SIG-M5 (cell line): ENCODE measurements around the gene ANTXRL.
A peak's percentile ranks its signal among the peaks of the same experiment; 100 is the strongest.
"Not testable (repeated sequence)": the region's sequence is repeated elsewhere in the genome, so short reads cannot be mapped to it uniquely, and the experiment has no call there.

Experiments
- DNase-seq: peaks from one replicate; lab custom pipeline; 2025; lab: John Stamatoyannopoulos, UW

Gene ANTXRL

DNA sequence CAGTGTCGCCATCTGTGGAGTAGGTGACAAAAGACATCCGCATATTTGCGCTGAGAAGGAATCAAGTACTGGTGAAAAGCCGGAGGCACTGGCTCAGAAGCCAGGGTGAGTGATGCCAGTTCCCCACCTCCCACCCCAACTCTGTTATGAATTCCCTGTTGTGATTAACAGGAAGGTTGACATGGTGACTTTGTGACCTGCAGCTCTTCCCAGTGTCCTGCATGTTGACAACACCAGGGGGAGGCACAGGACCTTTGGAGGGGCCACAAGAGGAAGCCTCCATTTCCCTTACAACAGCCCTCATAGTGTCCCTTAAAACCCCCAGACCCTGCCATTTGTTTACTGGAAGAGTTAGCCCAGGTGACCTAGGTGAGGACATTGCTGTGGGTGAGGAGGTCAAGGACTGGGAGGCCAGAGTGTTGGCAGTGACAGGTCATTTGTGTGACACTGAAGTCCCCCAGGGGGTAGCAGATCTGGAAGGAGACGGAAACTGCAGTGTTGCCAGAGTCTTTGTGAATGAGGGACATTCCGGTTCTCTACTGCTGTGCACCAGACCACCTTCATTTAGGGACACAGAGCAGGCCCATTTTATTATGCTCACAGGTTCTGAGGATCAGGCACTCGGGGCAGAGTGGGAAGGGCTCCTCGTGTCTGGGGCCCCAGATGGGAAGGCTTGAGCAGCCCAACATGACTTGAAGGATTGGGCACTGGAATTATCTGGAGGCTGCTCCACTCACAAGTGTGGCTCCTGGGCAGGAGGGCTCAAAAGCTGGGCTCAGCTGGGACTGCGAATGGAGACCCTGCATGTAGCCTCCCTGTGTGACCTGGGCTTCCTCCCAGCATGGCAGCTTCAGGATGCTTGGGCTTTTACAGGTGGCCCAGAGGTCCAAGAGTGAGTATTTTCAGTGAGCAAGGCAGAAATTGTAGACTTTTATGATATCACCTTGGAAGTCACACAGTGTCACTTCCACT is 13.0 kb upstream of the ANTXRL start:
- no peak for DNase-seq

DNA sequence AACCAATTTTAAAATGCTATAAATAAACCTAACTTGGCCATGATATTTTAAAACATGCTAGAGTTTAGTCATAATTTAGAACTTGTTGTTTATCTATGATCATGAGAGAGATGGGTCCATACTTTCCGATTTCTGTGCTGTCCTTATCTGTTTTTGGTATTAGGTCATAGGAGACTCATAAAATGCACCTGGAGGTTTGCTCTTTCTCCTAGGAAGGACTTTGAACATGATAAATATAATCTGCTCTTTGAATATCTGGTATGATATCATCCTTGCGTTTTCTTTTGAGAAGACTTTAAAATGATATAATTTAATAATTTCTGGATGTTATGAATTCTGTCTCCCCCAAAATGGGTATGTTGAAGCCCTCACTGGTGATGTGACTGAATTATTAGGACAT is 9.0 kb upstream of the ANTXRL start:
- DNase-seq, result no peak

DNA sequence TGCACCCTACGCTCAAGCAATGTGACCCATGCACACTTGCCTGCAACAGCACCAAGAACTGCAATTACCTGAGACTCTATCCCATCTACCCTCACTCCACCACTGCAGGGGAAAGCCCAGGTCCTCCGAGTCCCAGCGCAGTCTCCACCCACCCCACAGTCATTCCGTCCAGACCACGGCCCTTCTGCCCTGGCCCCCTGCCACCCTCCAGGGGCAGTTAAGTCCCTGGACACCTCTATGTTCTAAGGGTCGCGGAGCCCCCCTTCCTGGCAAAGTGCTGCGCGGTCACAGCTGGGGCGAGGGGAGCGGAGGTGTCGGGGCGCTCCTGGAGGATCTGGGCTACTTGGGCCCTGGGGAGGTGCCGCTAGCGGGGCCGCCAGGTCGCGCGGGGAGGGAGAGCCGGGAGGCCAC is 4.4 kb upstream of the ANTXRL start:
- DNase-seq, result not testable (repeated sequence)

DNA sequence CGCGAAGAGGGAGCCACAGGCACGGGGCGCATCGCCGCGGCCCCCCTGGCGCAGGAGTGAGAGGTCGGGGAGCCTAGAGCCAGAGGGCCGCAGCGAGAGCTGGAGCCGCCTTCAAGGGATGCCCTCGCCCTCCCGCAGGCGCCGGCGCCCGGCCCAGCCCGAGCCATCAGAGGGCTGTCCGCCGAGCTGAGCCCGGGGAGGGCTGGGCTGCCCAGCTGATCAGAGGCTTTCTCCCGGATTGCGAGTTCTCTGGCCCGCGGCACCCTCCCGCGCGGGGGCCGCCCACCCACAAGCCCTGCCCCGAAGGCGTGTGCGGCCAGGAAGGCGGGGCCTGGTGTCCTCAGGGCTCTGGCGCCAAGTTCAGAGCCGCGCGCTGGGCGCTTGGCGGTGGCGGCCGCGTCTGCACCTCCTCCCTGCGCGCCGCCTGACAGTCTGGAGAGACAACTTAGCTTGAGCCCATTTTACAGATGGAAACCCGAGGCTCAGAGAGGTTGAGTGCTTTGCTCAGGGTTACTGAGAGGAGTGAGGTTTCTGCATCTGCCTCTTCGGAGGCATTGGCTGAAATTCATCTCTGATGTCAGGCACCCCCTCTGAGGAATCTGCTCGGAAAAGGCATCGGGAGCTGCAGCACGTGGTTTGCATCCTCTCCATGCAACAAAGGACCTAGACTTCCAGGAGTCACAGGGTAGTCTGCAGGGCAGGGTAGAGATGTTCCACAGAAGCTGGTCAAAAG is 3.8 kb upstream of the ANTXRL start:
- DNase-seq, result no peak

DNA sequence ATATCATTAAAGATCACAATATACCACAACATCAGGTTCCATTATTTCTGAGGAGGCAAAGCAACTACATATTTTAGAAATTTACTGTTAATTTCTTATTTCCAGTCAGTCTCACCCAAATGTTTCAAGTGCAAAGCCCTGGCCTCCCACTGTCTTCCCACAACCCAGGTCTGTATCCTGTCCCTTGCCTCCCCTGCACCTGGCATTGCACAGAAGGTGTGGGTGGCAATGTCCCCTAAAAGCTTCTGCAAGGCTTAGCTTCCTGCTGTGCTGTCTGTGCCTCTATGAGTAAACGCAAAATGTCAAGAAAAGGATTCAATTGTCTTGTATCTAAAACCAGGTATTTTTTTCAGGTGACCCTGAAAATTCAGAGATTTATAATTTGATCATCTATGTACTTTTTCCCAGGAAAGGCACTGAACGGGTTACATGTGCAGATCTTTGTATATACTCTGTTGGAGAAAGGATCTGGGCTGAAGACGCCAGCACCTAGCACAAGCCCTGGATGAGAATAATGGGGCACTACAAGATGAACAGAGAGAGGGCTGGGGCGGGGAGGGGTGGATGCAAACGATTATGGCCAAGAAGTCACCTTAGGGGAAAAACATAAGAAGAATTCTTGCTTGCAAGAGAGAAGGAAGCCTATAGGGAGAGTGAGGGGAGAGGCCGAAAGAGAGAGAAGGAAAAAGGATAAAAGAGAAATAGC is 3.1 kb upstream of the ANTXRL start:
- no peak for DNase-seq

DNA sequence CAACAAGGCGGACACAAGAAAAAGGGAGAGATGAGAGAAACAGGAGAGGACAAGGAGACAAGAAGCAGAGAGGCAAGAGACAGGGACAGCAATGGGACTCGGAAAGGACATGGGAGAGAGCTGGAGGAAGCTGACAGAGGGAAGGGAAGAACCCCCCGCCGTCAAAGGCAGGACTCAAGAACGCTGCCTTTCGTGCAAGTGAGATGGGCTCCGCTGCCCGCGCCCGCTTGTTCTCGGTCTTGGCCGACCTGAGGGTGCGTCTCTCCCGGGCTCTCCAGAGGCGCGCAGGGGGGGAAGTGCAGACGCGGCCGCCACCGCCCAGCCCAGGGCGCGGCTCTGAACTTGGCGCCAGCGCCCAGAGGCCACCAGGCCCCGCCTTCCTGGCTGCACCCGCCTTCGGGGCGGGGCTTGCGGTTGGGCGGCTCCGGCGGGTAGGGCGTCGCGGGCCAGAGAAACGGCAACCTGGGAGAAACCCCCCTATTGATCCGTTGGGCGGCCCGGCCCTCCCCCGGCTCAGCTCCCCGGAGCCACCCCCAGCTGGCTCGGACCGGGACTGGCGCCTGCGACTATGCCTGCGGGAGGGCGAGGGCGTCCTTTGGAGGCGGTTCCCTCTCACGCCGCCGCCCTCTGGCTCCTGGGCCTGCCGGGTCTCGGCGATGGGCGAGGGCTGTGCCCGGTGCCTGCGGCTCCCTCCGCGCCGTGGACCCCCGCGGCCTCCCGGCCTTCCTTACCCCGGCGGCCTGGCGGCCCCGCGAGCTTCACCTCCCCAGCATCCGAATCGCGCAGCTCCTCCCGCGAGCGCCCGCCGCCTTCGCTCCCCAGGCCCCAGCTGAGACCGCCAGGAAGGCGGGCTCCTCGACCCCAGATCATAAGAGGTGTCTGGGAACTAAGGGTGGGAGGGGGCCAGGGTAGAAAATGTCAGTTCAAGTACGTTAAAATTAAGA is 2.2 kb upstream of the ANTXRL start:
- DNase-seq, result peak; percentile 6

DNA sequence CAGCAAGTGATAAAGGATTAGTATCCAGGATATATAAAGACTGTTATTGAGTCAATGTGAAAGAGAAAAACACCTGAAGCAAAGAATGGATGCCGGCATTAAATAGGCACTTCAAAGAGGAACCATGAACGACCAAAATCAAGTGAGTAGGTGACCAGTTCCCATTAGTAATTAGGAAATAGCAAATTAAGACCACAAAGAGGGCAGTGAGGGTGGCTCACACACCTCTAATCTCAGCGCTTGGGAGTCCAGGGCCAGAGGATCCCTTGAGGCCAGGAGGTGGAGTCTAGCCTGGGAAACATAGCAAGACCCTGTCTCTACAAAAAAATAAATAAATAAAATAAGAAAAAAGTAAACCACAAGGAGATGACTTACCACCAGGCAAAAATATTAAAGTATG is 1.5 kb upstream of the ANTXRL start:
- DNase-seq, result no peak

DNA sequence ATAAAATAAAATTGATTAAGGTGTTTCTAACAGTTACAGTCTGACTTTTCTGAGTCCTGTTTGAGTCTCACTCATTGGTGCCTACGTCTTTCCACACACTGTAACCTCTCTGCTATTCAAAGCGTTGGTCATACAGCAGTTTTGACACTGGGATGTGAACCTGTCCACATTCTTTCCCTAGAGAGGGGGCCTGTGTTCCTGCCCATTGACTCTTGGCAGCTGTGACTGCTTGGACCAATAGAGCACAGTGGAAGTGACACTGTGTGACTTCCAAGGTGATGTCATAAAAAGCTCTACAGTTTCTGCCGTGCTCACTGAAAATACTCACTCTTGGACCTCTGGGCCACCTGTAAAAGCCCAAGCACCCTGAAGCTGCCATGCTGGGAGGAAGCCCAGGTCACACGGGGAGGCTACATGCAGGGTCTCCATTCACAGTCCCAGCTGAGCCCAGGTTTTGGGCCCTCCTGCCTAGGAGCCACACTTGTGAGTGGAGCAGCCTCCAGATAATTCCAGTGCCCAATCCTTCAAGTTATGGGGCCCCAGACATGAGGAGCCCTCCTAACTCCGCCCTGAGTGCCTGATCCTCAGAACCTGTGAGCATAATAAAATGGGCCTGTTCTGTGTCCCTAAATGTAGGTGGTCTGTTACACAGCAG is 704 bp upstream of the ANTXRL start:
- DNase-seq, result no peak

DNA sequence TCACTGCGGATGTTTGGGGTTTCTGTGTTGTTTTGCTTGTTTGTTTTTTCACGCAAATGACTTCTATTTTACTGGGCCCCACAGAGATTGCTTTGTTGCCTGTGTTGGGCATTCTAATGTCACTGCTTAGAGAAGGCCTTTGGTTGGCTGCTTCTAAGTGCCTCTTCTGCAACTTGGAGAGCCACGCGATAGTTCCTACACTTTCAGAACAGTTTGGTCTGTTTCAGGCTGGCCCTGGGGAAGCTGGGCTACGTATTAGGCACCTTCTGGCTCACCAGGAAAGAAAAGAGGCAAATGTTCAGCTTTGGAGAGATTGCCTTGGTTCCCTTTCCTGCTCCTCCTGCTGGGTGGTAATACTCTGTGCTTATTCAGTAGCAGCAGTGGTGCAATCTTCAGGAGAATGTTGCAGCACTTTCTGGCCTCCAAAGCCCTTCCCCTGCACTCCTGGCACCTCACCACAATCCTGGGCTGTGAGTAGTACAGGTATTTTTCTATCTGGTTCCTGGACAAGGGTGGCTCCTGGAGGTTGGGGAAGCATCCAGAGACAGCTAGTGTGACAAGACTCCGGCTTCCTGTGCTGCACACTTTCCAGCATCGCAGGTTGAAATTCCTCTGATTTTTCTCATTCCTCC is 1.2 kb downstream of the ANTXRL start:
- no peak for DNase-seq

DNA sequence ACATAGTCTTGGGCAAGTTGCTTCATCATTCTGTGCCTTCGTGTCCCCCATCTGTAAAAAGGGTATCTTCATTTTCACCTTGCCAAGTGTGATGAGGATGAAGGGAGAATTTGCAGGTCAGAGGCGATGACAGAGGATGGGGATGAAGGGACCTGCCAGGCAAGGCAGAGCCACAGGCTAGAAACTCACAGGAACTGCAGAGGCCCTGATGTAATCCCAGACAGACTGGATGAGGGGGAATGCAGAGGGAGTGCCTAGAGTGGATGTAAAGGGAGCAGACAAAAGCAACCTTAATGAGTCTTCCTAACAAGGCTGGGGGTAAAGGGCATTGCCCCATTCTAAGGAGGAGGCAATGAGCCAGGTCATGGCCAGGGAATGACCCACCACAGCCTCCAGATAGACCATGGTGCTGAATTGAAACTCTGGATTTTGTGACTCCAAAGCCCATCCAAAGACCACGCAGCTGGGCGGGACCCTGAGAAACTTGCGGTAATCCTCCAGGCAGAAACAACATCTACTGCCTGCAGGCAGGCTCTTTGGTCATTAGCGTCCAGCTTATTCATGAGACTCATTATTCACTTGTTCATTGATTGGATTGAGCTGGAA is 1.9 kb downstream of the ANTXRL start:
- DNase-seq, result no peak

DNA sequence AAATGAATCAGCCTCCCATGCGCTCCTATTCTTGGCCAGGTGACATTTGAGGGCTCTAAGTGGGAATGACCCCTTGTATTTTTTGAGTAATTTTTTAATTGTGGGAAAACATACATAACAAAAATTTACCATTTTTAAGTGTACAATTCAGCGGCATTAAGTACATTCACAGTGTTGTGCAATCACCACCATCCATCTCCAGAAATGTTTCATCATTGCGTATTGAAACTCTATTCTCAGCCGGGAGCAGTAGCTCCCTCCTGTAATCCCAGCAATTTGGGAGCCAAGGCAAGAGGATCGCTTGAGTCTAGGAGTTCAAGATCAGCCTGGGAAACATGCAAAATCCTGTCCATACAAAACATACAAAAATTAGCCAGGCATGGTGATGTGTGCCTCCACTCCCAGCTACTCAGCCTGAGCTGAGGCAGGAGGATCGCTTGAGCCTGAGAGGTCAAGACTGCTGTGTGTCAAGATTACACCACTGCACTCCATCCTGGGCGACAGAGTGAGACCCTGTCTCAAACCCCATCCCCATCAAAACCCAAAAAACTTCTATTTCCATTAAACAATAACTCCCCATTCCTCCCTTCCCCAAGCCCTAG is 2.5 kb downstream of the ANTXRL start:
- no peak for DNase-seq

DNA sequence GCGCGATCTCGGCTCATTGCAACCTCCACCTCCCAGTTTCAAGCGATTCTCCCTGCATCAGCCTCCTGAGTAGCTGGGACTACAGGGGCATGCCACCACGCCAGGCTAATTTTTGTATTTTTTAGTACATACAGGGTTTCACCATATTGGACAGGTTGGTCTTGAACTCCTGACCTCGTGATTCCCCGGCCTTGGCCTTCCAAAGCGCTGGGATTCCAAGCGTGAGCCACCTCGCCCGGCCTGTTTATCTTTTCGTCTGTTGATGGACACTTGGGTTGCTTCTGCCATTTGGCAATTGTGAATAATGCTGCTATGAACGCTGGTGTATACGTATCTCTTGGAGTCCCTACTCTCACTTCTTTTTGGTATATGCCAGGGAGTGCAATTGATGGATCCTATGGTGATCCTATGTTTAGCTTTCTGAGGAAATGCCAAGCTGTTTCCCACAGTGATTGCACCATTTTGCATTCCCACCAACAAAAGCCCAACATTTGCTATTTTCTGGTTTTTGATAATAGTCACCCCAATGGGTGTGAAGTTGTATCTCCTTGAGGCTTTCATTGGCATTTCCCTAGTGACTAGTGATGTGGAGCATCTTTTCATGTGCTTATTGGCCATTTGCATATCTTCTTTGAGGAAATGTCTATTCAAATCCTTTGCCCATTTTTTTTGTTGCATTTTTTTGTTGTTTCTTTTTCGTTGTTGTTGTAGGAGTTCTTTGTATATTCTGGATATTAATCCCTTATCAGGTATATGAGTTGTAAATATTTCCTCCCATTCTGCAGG is 3.5 kb downstream of the ANTXRL start:
- DNase-seq, result no peak

DNA sequence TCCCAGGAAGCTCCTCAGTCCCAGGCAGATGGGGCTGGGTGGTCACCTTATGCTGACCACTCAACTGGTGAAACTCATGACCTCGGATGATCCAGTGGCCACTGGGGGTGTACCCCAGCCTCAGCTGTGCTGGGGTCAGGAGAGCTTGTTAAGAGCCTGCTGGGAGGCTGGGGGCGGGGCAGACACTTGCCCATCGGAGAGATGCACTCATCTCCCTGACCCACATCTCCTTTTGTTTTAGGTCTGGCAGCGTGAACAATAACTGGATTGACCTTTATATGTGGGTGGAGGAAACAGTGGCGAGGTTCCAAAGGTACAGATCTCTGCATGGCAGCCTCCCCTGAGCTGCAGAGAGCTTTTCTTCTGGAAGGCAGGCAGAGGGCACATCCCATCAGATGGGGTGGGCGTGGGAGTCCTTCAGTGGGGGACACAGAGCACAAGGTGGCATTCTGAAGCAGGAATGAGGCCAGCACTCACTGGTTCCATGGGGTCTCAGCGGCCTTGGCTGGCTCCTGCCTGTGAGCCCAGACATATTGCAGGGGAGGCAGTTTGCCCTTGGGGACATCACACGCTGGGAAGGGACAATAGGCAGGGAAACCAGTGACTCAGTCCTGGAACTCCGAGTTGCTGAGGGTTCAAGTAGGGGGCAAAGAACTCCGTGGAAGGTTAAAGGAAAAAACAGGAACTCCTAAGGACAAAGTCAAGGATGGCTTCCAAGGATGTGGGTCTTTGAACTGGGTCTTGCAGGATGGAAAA is 5.2 kb downstream of the ANTXRL start:
- DNase-seq, result no peak

DNA sequence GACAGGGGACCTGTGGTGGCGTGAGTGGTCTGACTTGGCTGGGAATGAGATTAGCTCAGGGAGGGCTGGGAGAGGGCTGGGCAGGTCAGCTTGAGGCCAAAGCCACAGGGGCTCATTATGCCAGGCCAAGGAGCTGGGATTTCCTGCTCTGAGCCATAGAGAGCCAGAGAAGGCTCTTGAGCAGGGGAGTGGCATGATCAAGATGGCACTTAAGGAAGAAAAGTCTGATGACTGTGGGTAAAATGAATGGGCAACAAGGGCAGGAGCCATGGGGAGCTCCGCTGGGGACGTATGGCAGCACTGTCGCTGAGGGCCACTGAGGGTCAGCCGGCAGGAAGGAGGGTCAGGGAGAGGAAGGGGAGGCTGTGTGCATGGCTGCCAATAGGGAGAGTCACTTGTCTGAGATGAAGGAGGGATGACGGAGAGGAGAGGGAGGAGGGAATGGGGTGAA is 5.8 kb downstream of the ANTXRL start:
- DNase-seq, result no peak

DNA sequence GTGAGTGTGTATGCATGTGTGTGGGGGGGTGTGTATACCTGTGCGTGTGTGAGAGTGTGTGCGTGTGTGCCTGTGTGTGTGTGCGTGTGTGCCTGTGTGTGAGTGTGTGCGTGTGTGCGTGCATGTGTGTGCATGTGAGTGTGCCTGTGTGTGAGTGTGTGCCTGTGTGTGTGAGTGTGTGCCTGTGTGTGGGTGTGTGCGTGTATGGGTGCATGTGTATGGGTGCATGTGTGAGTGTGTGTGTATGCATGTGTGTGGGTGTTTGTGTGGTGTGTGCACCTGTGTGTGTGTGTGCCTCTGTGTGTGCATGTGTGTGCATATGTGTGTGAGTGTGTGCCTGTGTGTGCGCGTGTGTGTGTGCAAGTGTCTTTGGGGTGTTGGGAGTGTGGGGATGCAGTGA is 6.4 kb downstream of the ANTXRL start:
- DNase-seq, result no peak

DNA sequence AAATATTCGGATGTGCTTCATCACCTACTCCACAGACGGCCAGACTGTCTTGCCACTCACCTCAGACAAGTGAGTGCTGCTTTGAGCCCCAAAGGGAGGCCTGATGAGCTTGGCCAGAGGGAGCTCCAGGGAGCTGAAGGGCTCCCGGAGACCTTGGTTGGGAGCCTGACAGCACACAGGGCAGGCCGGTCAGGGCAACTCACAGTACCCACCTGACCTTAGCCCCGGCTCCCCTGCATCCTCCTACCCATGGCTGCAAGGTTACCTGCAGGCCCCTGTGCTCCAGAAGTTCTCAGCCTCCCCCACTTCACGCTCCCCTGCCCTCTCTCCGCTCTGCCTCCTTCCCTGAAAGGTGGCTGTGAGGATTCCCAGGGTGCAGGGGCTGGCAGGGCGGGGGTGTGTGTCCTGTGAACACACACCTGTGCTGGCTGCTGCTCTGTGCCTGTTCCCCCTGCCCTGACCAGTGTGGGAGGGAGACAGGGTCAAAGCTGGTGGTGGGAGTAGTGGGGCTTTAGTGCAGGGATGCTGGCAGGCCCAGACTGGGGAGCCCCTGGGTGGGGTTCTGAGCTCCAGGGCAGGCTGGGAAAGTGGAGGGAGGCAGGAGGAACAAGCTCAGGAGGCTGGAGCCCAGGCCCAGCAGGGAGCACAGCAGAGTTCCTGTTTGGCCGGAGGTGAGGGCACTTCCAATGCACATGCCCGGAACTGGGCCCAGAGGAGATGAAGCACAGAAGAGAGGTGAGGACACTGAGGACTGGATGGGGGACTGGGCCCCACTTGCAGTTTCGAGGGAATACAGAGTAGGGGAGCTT is 7.2 kb downstream of the ANTXRL start:
- no peak for DNase-seq

DNA sequence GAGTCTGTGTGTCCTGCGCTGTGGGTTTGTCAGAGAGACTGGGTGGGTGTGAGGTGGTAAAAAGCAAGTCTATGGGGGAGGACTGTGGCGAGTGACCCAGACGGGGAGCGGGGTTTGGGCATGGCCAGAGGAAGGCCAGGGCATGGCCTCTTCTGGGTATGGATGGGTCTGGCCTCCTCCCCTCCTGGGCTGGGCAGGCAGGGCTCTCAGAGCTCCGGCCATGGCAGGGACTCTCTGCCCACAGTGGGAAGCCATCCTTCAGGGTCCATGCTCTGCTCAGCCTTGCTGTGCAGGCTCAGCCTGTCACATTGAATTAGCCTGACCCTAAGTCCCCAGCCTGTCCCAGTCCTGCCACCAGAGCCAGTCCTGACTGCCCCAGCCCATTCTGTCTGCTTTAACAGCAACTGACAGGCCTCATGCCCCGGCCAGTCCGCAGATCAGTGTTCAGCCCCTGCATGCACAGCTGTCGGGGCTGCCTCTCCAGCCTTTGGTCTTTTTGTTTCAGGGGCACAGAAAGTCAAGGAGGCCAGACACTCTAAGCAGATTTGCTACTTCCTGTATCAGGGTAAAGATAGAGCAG is 7.9 kb downstream of the ANTXRL start:
- no peak for DNase-seq
